Measurements from ENCODE around the gene ZC3HAV1L.

GRCh38 chr7:139084709-139085108 is 48.9 kb upstream of the ZC3HAV1L start:
- TF ChIP-seq, protein P1, sequence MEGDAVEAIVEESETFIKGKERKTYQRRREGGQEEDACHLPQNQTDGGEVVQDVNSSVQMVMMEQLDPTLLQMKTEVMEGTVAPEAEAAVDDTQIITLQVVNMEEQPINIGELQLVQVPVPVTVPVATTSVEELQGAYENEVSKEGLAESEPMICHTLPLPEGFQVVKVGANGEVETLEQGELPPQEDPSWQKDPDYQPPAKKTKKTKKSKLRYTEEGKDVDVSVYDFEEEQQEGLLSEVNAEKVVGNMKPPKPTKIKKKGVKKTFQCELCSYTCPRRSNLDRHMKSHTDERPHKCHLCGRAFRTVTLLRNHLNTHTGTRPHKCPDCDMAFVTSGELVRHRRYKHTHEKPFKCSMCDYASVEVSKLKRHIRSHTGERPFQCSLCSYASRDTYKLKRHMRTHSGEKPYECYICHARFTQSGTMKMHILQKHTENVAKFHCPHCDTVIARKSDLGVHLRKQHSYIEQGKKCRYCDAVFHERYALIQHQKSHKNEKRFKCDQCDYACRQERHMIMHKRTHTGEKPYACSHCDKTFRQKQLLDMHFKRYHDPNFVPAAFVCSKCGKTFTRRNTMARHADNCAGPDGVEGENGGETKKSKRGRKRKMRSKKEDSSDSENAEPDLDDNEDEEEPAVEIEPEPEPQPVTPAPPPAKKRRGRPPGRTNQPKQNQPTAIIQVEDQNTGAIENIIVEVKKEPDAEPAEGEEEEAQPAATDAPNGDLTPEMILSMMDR (IDR thresholded peaks at IDR 0.05), result no peak
- no peak for TF ChIP-seq POLR2A (IDR thresholded peaks at IDR 0.05)

All from right lobe of liver (tissue), 4 donors.